Right ventricle myocardium superior (tissue), 1 donor: ENCODE results near the gene ADGRF4. TPM values are rescaled to one million over a fixed set of nuclear protein-coding genes. Genes with fewer than 3 reads are reported as not detected.
A peak's percentile ranks its signal among the peaks of the same experiment; 100 is the strongest.

Experiments
- ATAC-seq: fragments of 200-7000 bp; cut with Tn5 transposase; one replicate; pipeline ENCODE4 v1.9.1; 2020; ENCODE audit warnings: mild to moderate bottlenecking; ENCODE audit not compliant: poor library complexity
- DNase-seq: peaks from one replicate; pipeline ENCODE4 v3.0.0-alpha.2; 2020
- intact Hi-C: fragments of 100-400 bp; cut with DNase I; formaldehyde crosslinking; loops from one replicate; pipeline ENCODE4 v1.11.2; 2022
- total RNA-seq: library from RNA; stranded (reverse); fragmentation: NEBNext Ultra II Directional; extraction: Animal tissue kit (Norgen Biotek cat#: 25700); gene quantifications from one replicate; pipeline ENCODE4 v1.2.1, GENCODE V29; 2021
- donor health status: DM: no; HTN: yes; CAD: no; lungs with severe emphysema.

Gene ADGRF4
- total RNA-seq, 1 donor from 2014 or later: not detected

DNA sequence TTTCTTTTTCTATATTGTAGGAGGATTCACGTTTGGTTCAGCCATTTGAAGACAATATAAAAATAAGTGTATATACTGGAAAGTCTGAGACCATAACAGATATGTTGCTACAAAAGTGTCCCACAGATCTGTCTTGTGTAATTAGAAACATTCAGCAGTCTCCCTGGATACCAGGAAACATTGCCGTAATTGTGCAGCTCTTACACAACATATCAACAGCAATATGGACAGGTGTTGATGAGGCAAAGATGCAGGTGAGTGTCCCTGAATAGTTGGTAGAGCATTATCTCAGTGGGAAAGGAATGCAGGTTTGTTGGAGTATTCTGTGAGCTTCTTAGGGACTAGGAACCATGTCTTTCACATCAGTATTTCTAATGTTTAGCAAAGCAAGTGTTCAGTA is 18.3 kb upstream of the ADGRF4 start:
- DNase-seq (no peak), ATAC-seq (no peak)
- intact Hi-C loops: no loop called here

- no peak for DNase-seq
- intact Hi-C loops: no loop called here
- ATAC-seq: no peak
These were observed 17.7 kb upstream of the ADGRF4 start for GRCh38 chr6:47680724-47681123.

DNA sequence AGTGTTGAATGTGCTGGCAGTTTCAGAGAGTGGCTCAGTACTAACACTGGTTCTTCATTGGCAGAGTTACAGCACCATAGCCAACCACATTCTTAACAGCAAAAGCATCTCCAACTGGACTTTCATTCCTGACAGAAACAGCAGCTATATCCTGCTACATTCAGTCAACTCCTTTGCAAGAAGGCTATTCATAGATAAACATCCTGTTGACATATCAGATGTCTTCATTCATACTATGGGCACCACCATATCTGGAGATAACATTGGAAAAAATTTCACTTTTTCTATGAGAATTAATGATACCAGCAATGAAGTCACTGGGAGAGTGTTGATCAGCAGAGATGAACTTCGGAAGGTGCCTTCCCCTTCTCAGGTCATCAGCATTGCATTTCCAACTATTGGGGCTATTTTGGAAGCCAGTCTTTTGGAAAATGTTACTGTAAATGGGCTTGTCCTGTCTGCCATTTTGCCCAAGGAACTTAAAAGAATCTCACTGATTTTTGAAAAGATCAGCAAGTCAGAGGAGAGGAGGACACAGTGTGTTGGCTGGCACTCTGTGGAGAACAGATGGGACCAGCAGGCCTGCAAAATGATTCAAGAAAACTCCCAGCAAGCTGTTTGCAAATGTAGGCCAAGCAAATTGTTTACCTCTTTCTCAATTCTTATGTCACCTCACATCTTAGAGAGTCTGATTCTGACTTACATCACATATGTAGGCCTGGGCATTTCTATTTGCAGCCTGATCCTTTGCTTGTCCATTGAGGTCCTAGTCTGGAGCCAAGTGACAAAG is 17.0 kb upstream of the ADGRF4 start:
- ATAC-seq (no peak), DNase-seq (no peak)
- intact Hi-C loops: no loop called here

DNA sequence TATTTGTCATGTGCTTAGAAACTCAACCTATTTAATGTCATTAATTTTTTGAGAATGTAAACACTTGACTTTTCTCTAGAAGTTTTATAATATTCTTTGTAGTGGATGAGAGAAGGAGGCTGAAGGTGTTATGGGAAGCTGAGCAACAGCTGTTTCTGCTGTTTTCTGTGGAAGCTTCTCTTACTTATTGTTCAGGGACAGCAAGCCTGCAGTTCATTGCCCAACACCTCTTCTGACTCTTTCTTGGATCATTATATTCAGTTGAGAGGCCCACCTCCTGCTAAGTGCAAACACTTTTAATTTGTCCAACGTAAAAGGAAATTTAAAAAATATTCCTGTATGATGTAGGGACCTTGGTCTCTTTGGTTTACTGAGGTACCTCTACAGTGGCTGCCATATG is 12.0 kb upstream of the ADGRF4 start:
- ATAC-seq (no peak), DNase-seq (no peak)
- intact Hi-C loops: no loop called here

- intact Hi-C loops: no loop called here
- no peak for ATAC-seq
- DNase-seq: no peak
These were observed 10.9 kb upstream of the ADGRF4 start for GRCh38 chr6:47687432-47687831.

DNA sequence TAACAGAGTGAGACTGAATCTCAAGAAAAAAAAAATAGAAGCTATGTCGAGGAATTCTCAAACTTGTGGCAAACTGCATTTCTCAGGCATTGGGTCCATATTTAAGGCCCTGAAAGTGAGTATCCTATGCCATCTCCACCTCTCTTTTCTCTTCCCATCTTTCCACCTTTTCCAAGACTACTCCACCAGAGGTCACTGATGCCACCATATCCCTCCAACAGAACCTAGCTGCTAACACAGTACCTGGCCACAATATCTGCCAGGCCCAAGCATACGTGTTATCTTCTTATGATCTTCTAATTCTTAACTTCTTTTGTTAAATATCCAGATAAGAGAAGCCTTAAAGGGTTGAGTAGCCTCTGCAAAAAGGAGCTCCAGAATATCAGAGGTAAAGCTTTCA is 8.2 kb upstream of the ADGRF4 start:
- ATAC-seq (no peak), DNase-seq (no peak)
- intact Hi-C loops: no loop called here

DNA sequence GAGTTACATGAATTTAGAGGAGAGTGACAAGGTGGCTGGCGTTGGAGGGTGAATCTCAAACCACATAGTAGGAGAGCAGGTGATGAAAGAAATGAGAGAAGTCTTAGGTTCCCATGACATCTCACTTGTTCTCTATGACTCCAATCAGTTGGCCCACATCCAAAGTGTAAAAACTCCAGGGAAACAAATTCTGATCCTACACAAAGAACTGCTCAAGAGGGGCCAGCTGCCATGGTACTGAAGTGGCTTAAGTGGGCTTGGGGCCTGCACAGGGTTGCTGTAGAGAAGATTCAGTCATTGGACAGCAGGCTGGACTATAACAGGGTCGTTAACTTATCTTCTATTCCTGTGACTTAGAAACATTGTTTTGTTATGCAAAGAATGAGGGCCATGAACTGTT is 7.6 kb upstream of the ADGRF4 start:
- DNase-seq (no peak), ATAC-seq (no peak)
- intact Hi-C loops: no loop called here

DNA sequence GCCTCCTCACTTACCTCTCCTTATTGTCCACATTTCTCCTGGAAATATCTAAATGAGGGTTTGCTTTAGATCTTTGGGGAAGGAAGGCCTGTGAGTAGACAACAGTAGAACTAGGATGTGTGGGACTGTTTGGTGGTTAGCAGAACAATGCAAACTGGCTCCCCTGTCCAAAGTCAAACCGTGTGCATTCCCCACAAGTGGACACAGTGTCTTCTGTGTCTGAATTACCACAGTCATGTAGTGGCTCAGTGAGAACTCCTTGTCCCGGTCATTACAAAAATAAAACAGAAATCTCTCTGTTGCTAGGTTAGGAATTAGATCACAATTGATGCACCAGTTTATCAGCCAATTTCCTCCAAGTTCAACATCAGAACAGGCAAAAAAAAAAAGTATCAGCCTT is 455 bp upstream of the ADGRF4 start:
- DNase-seq (no peak), ATAC-seq (peak; percentile 48)
- intact Hi-C loops: no loop called here

DNA sequence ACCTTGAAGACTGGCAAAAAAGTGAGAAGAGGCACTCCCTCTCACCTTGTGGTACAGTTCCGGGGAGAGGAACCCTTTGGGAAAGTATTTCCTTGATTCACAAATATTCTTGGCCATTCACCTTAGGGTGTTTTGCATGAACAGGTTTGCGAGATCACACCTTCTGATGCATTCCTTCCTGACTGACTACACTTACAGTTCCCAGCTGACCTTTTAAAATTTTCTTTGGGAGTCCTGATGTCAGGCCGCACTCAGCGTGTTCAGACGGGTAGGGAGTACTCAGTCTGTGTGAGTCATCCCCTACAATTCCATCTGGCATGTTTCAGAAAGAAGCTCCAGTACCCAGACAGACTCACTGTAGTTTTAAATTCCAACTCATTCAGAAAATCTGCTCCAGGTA is 1.7 kb downstream of the ADGRF4 start:
- DNase-seq: no peak
- ATAC-seq: no peak
- intact Hi-C loops: no loop called here

- intact Hi-C loops: no loop called here
- DNase-seq (no peak), ATAC-seq (no peak)
These were observed 2.2 kb downstream of the ADGRF4 start for GRCh38 chr6:47700596-47700995.

GRCh38 chr6:47701363-47701762 is 3.0 kb downstream of the ADGRF4 start:
- intact Hi-C loops: no loop called here

GRCh38 chr6:47709160-47709559 is 10.8 kb downstream of the ADGRF4 start:
- ATAC-seq (no peak), DNase-seq (no peak)
- intact Hi-C loops: no loop called here

More at GRCh38 chr6:47701363-47701762, 3.0 kb downstream of the ADGRF4 start:
- no peak for ATAC-seq
- no peak for DNase-seq

DNA sequence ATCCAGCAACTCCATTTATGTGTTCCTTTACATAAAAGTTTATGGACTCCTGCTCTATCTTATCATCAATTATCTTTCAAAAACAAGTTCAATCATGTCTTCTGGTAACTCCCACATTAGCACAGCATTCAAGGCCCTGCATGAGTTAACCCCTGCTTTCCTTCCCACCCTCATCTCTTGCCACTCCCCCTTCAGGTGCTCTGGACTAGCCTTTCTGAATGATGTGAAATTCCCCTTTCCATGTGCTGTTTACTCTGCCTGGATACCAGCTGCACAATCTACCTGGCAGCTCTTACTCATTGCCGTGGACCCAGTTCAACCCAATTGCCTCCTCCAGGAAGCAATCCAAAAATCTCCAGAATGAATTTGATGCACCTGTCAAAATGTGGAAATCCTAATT is 11.9 kb downstream of the ADGRF4 start:
- no peak for ATAC-seq
- intact Hi-C loops: no loop called here
- DNase-seq: no peak

GRCh38 chr6:47713200-47713599 is 14.8 kb downstream of the ADGRF4 start:
- intact Hi-C loops: no loop called here
- ATAC-seq: no peak
- DNase-seq: no peak

GRCh38 chr6:47714802-47715201 is 16.4 kb downstream of the ADGRF4 start:
- no peak for DNase-seq
- intact Hi-C loops: no loop called here
- no peak for ATAC-seq

- DNase-seq (no peak), ATAC-seq (no peak)
- intact Hi-C loops: no loop called here
These were observed 17.4 kb downstream of the ADGRF4 start for GRCh38 chr6:47715782-47716181.

GRCh38 chr6:47716207-47716606 is 17.8 kb downstream of the ADGRF4 start:
- intact Hi-C loops: no loop called here
- no peak for ATAC-seq
- DNase-seq: no peak

GRCh38 chr6:47718571-47718970 is 20.2 kb downstream of the ADGRF4 start:
- DNase-seq (no peak), ATAC-seq (no peak)
- intact Hi-C loops: no loop called here

- intact Hi-C loops: no loop called here
- no peak for DNase-seq
- ATAC-seq: no peak
These were observed 22.8 kb downstream of the ADGRF4 start for GRCh38 chr6:47721189-47721588.

DNA sequence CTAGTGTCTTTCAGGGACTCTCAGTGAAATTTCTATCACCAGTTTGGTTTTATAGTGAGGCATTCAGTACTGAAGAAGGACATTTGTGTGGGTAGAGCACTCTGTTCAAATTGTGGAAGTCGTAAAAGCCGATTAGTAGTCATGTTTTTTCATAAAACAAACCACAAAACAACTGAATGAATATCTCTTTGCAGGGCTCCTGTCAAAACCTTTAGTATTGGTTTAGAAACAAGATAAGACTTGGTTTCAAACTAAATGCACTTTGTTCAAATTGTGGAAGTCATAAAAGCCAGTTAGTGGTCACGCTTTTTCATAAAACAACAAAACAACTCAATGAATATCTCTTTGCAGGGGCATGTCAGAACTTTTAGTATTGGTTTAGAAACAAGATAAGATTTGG is 23.8 kb downstream of the ADGRF4 start:
- intact Hi-C loops: no loop called here
- no peak for DNase-seq
- no peak for ATAC-seq

DNA sequence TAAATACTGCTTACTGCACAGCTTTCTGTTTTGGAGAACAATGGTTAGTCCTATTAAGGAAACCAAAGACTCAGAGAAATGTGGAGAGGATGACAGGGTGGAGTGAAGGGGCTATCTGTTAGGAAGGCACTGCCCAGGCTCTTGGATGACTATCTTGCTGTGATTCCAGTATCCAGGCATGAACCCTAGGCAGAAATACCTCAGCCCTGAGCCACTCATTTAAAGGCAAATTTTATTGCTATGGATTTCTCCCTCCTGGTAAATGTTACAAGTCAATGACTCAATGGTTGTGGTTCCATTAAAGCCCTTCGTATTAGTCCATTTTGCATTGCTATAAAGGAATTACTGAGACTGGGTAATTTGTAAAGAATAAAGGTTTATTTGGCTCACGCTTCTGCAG is 25.9 kb downstream of the ADGRF4 start:
- DNase-seq (no peak), ATAC-seq (no peak)
- intact Hi-C loops: no loop called here
